ENCODE measurements around the gene IVL. TPM values are rescaled to one million over a fixed set of nuclear protein-coding genes. Genes with fewer than 3 reads are reported as not detected.

The IVL gene
- total RNA-seq, 1 experiment from 2014 or later, result not detected

DNA sequence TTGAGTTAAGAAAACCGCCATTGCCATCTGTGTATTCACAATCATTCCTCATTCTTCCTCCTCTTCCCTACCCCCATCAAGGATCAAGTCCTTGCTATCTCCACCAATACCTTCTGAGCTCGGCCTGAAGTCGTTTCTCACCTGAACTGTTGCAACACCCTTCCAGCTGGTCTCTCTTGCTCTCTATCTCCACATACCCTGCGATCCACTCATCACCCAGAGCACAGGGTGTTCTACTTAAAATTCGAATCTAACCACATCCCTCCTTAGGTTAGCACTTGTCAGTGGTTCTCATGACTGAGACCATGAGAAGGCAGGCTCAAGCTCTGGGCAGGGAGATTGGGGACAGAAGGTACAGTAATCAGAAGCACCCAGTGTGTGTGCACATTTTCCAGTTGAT, 4.6 kb downstream of the IVL start:
- H3K36me3 ChIP-seq (replicated peaks; ENCODE audit: control insufficient read depth, insufficient read depth, low read length), result no peaks in the 10 kb centered on the region
- no peak overlapping the region for H3K4me3 ChIP-seq (ENCODE audit: insufficient read depth, low read depth, low read length)
- no peak for DNase-seq
- no peaks in the 10 kb centered on the region for H3K27me3 ChIP-seq (ENCODE audit: control insufficient read depth, insufficient read depth, low read length)

DNA sequence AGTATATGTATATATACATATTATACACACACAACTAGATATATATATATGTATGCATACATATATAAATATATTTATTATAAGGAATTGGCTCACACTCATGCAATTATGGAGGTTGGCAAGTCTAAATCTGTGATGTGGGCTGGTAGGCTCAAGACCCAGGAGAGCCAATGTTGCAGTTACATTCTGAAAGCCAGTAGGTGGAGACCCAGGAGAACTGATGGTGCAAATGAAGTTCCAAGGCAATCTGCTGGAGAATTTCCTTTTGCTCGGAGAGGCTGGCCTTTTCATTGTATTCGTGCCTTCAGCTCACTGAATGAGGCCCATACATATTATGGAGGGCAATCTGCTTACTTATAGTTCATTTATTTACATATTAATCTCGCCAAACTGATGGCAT, 9.4 kb downstream of the IVL start:
- no peak overlapping the region for H3K4me3 ChIP-seq (ENCODE audit: insufficient read depth, low read depth, low read length)
- peak; percentile 22 for DNase-seq
- no peaks in the 10 kb centered on the region for H3K36me3 ChIP-seq (replicated peaks; ENCODE audit: control insufficient read depth, insufficient read depth, low read length)
- no peaks in the 10 kb centered on the region for H3K27me3 ChIP-seq (ENCODE audit: control insufficient read depth, insufficient read depth, low read length)

GRCh38 chr1:152919071-152919470, 10.7 kb downstream of the IVL start:
- no peak overlapping the region for H3K4me3 ChIP-seq (ENCODE audit: insufficient read depth, low read depth, low read length)
- no peak for DNase-seq
- H3K36me3 ChIP-seq (replicated peaks; ENCODE audit: control insufficient read depth, insufficient read depth, low read length), result no peaks in the 10 kb centered on the region
- no peaks in the 10 kb centered on the region for H3K27me3 ChIP-seq (ENCODE audit: control insufficient read depth, insufficient read depth, low read length)

GRCh38 chr1:152924191-152924590, 15.8 kb downstream of the IVL start:
- no peaks in the 10 kb centered on the region for H3K36me3 ChIP-seq (replicated peaks; ENCODE audit: control insufficient read depth, insufficient read depth, low read length)
- H3K27me3 ChIP-seq (ENCODE audit: control insufficient read depth, insufficient read depth, low read length), result no peaks in the 10 kb centered on the region
- DNase-seq, result no peak
- H3K4me3 ChIP-seq (ENCODE audit: insufficient read depth, low read depth, low read length), result no peak overlapping the region

DNA sequence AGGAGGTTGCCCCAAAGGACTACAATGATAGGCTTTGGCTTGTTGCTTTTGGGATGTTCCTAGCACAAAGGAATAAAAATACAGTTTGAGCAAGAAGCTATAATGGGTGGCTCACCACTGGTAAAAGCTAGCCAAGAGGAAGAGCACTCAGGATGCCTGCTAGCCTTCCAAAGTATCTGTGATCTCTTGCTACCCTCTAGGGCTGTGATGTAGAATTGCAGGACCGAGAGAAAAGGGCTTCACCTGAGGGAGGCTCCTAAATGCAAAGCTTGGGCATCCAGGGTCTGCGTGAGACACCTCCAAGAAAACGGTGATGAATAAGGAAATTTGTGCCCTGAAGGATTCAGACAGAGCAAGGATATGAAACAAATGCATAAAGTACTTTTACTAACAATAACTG, 17.7 kb downstream of the IVL start:
- Histone ChIP-seq H3K27me3 (ENCODE audit: control insufficient read depth, insufficient read depth, low read length) (no peaks in the 10 kb centered on the region), H3K36me3 (replicated peaks; ENCODE audit: control insufficient read depth, insufficient read depth, low read length) (no peaks in the 10 kb centered on the region), H3K4me3 (ENCODE audit: insufficient read depth, low read depth, low read length) (no peak overlapping the region)
- DNase-seq, result peak; percentile 53

GRCh38 chr1:152928671-152929070, 20.3 kb downstream of the IVL start:
- no peaks in the 10 kb centered on the region for H3K36me3 ChIP-seq (replicated peaks; ENCODE audit: control insufficient read depth, insufficient read depth, low read length)
- DNase-seq, result no peak
- H3K27me3 ChIP-seq (ENCODE audit: control insufficient read depth, insufficient read depth, low read length), result no peaks in the 10 kb centered on the region
- H3K4me3 ChIP-seq (ENCODE audit: insufficient read depth, low read depth, low read length), result no peak overlapping the region

GRCh38 chr1:152932170-152932811, 23.9 kb downstream of the IVL start:
- H3K36me3 ChIP-seq (replicated peaks; ENCODE audit: control insufficient read depth, insufficient read depth, low read length), result no peaks in the 10 kb centered on the region
- no peak for DNase-seq
- H3K27me3 ChIP-seq (ENCODE audit: control insufficient read depth, insufficient read depth, low read length), result no peaks in the 10 kb centered on the region
- H3K4me3 ChIP-seq (ENCODE audit: insufficient read depth, low read depth, low read length), result no peak overlapping the region

DNA sequence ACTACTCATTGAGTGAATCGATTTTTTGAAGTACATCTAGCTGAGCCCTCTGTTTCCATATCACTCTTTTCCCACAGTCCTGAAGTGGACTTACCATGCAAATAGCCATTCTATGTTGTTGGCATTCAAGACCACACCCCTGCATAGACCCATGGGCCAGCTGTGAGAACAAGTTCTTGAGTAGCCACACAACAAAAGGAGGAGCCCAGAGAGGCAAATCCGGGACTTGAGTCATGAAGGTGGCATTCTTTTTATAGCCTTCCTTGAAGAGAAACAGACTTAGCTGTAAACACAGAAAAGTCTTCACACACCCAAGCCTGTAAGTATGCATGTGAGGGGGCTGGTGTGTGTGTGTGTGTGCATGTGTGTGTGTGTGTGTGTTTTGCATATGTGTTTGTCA, 24.9 kb downstream of the IVL start:
- DNase-seq, result no peak

DNA sequence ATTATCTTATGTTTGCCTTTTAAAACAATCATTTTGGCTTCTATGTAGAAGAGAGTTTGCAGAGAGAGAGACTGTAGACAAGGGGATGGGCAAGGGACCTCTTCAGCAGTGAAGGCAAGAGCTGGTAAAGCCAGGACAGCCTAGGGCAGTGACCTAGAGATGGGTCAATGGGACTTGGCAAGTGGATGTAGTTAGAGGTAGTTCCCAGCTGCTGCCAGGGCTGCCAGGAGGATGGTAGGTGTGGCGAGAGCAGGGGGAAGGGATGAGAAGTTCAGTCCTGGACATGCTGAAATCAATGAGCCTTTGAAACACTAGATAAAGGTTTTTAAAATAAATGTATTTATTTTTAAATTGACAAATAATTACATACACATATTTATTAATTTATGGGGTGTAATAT, 32.3 kb downstream of the IVL start:
- Histone ChIP-seq H3K4me3 (ENCODE audit: insufficient read depth, low read depth, low read length) (no peak overlapping the region), H3K27me3 (ENCODE audit: control insufficient read depth, insufficient read depth, low read length) (no peaks in the 10 kb centered on the region), H3K36me3 (replicated peaks; ENCODE audit: control insufficient read depth, insufficient read depth, low read length) (no peaks in the 10 kb centered on the region)
- no peak for DNase-seq

More for the DNA sequence above, 24.9 kb downstream of the IVL start:
- Histone ChIP-seq H3K4me3 (ENCODE audit: insufficient read depth, low read depth, low read length) (no peak overlapping the region), H3K36me3 (replicated peaks; ENCODE audit: control insufficient read depth, insufficient read depth, low read length) (no peaks in the 10 kb centered on the region), H3K27me3 (ENCODE audit: control insufficient read depth, insufficient read depth, low read length) (no peaks in the 10 kb centered on the region)

- H3K4me3 ChIP-seq (ENCODE audit: insufficient read depth, low read depth, low read length), result no peak overlapping the region
- H3K36me3 ChIP-seq (replicated peaks; ENCODE audit: control insufficient read depth, insufficient read depth, low read length), result no peaks in the 10 kb centered on the region
- peak; percentile 25 for DNase-seq
- H3K27me3 ChIP-seq (ENCODE audit: control insufficient read depth, insufficient read depth, low read length), result no peaks in the 10 kb centered on the region
Observed at GRCh38 chr1:152941037-152941711, 32.8 kb downstream of the IVL start.

DNA sequence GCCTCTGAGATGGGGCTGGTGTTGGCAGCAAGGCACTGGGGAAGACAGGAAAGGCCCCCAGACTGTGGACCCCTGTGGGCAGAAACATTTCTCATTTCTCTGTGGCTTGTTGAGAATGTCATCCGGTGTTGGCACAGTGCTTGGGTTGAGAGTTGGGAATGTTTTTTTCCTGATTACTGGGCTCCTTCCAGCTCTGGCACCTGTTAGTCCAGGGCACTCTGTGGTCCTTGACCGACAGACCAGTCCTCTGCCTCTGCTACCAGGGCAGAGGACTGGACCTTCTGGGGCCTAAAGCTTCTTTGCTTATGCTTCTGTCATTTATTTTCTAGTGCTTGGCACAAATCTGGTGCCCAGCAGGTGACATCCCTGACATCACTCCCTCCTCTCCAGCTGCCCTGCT, 33.8 kb downstream of the IVL start:
- Histone ChIP-seq H3K4me3 (ENCODE audit: insufficient read depth, low read depth, low read length) (no peak overlapping the region), H3K36me3 (replicated peaks; ENCODE audit: control insufficient read depth, insufficient read depth, low read length) (no peaks in the 10 kb centered on the region), H3K27me3 (ENCODE audit: control insufficient read depth, insufficient read depth, low read length) (no peaks in the 10 kb centered on the region)
- no peak for DNase-seq

DNA sequence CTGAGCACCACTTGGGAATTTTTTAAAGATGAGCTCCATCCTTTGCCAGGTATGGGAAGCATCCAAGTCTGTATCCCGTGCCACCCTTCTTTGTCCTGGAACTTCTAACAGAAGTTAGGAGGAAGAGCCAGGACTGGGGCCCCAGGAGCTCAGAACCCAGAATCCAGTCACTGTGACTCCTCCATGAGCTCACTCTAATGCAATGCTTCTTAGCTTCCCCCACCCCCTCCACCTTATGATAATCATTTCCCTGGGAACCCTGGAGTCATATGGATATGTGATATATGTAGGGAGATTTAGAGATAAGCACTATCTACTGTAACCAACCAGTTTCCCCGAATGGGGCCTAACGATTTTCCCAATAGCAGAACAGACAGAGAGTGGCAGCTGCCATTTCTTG, 37.9 kb downstream of the IVL start:
- no peak overlapping the region for H3K4me3 ChIP-seq (ENCODE audit: insufficient read depth, low read depth, low read length)
- no peaks in the 10 kb centered on the region for H3K27me3 ChIP-seq (ENCODE audit: control insufficient read depth, insufficient read depth, low read length)
- no peak for DNase-seq
- H3K36me3 ChIP-seq (replicated peaks; ENCODE audit: control insufficient read depth, insufficient read depth, low read length), result no peaks in the 10 kb centered on the region

DNA sequence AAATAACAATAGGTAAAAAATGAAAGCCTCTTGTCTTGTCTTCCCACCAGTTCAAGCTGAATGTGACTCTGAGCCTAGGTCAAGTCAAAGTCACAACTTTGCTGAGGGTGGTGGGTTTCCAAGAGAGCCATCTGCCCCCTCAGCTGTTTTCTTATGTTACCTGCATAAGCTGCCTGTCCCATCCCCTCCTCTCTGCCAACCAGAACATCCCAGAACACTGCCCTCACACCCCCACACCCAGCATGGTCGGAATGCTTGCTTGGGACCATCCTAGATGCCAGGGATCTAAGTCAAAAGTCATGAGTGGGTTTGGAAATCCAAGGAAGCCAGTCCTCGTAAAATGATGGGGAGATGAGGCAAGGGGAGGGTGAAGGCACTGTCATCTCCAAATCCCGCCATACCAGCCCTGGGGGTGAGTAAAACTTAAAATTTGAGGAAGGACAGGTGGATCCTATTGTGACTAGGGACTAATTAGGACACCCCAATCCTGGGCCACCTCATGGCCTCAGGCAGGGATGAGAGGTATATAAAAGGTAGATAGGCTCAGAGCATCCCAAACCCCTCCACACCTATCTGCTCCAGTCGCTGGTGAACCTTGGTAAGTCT, 38.4 kb downstream of the IVL start, which contains the start of gene SPRR5:
Gene SPRR5 (plus strand): TSS at position 556 of the 606 bp plus-strand sequence. CDS start 1,349 bp downstream, outside the sequence.
- Histone ChIP-seq H3K4me3 (ENCODE audit: insufficient read depth, low read depth, low read length) (no peak within 1 kb of the TSS), H3K36me3 (replicated peaks; ENCODE audit: control insufficient read depth, insufficient read depth, low read length) (no peaks in the 10 kb centered on the region), H3K27me3 (ENCODE audit: control insufficient read depth, insufficient read depth, low read length) (no peaks in the 10 kb centered on the region)
- no peak for DNase-seq

DNA sequence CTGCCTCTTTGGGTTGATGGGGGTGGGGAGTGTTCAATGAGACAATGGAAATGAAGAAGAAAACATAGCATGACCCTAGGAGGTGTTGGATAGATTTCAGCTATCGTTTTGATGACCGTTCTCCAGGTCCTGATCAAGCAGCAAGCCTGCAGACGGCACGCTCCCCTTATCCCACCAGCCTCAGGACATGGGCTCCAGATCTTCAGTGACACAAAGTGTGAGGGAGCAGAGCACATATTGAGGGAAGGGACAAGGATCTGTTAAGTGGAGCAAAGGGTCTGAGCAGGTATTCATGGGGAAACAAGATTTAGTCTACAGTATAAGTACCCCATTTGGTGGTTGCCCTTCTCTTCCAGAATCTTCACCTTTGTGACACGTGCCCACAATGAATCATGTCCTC, 43.4 kb downstream of the IVL start:
- H3K36me3 ChIP-seq (replicated peaks; ENCODE audit: control insufficient read depth, insufficient read depth, low read length), result no peaks in the 10 kb centered on the region
- no peak overlapping the region for H3K4me3 ChIP-seq (ENCODE audit: insufficient read depth, low read depth, low read length)
- no peaks in the 10 kb centered on the region for H3K27me3 ChIP-seq (ENCODE audit: control insufficient read depth, insufficient read depth, low read length)
- DNase-seq, result no peak

- no peaks in the 10 kb centered on the region for H3K27me3 ChIP-seq (ENCODE audit: control insufficient read depth, insufficient read depth, low read length)
- no peak overlapping the region for H3K4me3 ChIP-seq (ENCODE audit: insufficient read depth, low read depth, low read length)
- no peaks in the 10 kb centered on the region for H3K36me3 ChIP-seq (replicated peaks; ENCODE audit: control insufficient read depth, insufficient read depth, low read length)
- DNase-seq, result no peak
Observed at GRCh38 chr1:152953761-152954160, 45.4 kb downstream of the IVL start.
